ENCODE results near the gene OMP. TPM values are rescaled to one million over a fixed set of nuclear protein-coding genes. Genes with fewer than 3 reads are reported as not detected.

Gene OMP
- total and polyA plus RNA-seq, 9 donors, result 0.55 to 1.8 (median 1.6) TPM; not detected in 4

GRCh38 chr11:77136784-77137420 lies 34.3 kb downstream of the OMP start:
- no peaks in the 10 kb centered on the region for H3K9me3 ChIP-seq

DNA sequence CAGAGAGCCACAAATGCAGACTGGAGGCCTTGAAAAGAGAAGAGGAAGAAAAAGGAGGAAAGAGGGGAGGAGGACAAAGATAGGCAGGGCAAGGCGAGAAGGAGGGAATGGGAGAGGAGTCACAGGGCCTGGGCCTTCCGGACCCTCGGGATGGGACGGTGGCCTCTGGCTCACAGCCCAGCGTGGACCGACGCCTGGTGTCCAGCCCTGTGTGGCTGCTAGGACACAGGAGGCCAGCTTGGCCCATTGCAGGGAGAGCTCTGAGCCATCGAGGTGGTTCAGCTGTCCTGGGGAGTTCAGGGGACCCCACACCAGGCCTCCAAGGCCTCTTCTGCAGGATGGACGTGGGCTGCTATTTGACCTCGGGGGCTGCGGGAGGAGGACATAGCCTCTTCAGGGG lies 34.8 kb downstream of the OMP start:
- DNase-seq, result no peak
- Histone ChIP-seq H3K4me3 (no peak overlapping the region), H3K27me3 (no peaks in the 10 kb centered on the region), H3K4me1 (ENCODE audit: insufficient read depth) (peaks cover 6% of the 10 kb centered on the region), H3K9me3 (no peaks in the 10 kb centered on the region), H3K27ac (no peak overlapping the region), H3K36me3 (no peaks in the 10 kb centered on the region)
- WGBS, 3 donors, result 77 to 82% (median 81%) methylated on average over 11 of the region's 11 CpGs
- intact Hi-C loops (cut with DNase I), result no loop called here
- TF ChIP-seq EP300 (IDR thresholded peaks at IDR 0.05), result no peak
- TF ChIP-seq POLR2A (IDR thresholded peaks at IDR 0.05), result no peak
- TF ChIP-seq, protein P1, sequence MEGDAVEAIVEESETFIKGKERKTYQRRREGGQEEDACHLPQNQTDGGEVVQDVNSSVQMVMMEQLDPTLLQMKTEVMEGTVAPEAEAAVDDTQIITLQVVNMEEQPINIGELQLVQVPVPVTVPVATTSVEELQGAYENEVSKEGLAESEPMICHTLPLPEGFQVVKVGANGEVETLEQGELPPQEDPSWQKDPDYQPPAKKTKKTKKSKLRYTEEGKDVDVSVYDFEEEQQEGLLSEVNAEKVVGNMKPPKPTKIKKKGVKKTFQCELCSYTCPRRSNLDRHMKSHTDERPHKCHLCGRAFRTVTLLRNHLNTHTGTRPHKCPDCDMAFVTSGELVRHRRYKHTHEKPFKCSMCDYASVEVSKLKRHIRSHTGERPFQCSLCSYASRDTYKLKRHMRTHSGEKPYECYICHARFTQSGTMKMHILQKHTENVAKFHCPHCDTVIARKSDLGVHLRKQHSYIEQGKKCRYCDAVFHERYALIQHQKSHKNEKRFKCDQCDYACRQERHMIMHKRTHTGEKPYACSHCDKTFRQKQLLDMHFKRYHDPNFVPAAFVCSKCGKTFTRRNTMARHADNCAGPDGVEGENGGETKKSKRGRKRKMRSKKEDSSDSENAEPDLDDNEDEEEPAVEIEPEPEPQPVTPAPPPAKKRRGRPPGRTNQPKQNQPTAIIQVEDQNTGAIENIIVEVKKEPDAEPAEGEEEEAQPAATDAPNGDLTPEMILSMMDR (IDR thresholded peaks at IDR 0.05), result no peak

More at GRCh38 chr11:77136784-77137420, 34.3 kb downstream of the OMP start:
- Histone ChIP-seq H3K27ac (no peak overlapping the region), H3K4me1 (ENCODE audit: insufficient read depth) (peaks cover 8% of the 10 kb centered on the region), H3K27me3 (no peaks in the 10 kb centered on the region), H3K4me3 (no peak overlapping the region), H3K36me3 (no peaks in the 10 kb centered on the region)
- intact Hi-C loops (cut with DNase I), result no loop called here
- 70 to 76% (median 75%) methylated on average over 12 of the region's 12 CpGs for WGBS, 3 donors
- DNase-seq, result no peak
- TF ChIP-seq EP300 (IDR thresholded peaks at IDR 0.05) (no peak), POLR2A (IDR thresholded peaks at IDR 0.05) (no peak)
- TF ChIP-seq, protein P1 (IDR thresholded peaks at IDR 0.05), result no peak

- Histone ChIP-seq H3K27ac (no peak overlapping the region), H3K36me3 (no peaks in the 10 kb centered on the region), H3K4me1 (ENCODE audit: insufficient read depth) (peaks cover 6% of the 10 kb centered on the region), H3K9me3 (no peaks in the 10 kb centered on the region), H3K4me3 (no peak overlapping the region), H3K27me3 (no peaks in the 10 kb centered on the region)
- TF ChIP-seq EP300 (IDR thresholded peaks at IDR 0.05) (no peak), POLR2A (IDR thresholded peaks at IDR 0.05) (no peak)
- TF ChIP-seq, protein P1 (IDR thresholded peaks at IDR 0.05), result no peak
- 48 to 62% (median 61%) methylated on average over 49 to 55 of the region's 55 CpGs for WGBS, 3 donors
- DNase-seq, result no peak
- intact Hi-C loops (cut with DNase I), result no loop called here
These were observed 35.5 kb downstream of the OMP start for GRCh38 chr11:77138106-77138649.

DNA sequence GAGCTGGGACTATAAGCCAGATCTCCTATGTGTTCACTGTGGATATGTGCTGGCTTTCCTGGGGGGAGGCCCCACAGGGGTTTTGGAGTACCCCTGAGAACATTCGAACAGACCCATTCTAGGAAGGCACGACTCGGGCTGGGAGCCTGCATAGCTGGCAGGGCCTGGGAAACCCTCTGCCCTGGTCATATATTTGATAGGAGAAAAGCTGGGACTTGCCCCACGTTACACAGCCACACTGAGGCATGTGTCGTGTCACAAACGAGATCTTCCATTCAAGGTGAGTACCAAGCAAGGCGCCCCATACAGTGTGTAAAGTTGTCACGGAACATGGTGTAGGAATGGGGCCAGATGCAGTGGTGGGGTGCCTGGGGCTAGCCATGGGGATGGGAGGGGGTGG lies 36.6 kb downstream of the OMP start:
- H3K4me3 ChIP-seq, result no peak overlapping the region
- H3K36me3 ChIP-seq, result no peaks in the 10 kb centered on the region
- TF ChIP-seq, protein P1 (IDR thresholded peaks at IDR 0.05), result no peak
- TF ChIP-seq POLR2A (IDR thresholded peaks at IDR 0.05) (no peak), EP300 (IDR thresholded peaks at IDR 0.05) (no peak)
- WGBS, 3 donors, result 94 to 96% (median 96%) methylated on average over 8 of the region's 8 CpGs
- intact Hi-C loops (cut with DNase I), result no loop called here
- H3K27me3 ChIP-seq, result no peaks in the 10 kb centered on the region
- H3K9me3 ChIP-seq, result no peaks in the 10 kb centered on the region
- H3K27ac ChIP-seq, result peak overlapping the region in 1 of 2 donors; percentile 72
- DNase-seq, result no peak
- H3K4me1 ChIP-seq (ENCODE audit: insufficient read depth), result peaks cover 6% of the 10 kb centered on the region
